HK-2 (cell line): ENCODE measurements around the gene ADGRB3.

Experiments
- DNase-seq: peaks from one replicate; pipeline ENCODE4 v3.0.0-alpha.2; 2018; ENCODE audit not compliant: unreplicated experiment

Gene ADGRB3

GRCh38 chr6:69027861-69028260 lies 392.8 kb downstream of the ADGRB3 start:
- DNase-seq: no peak

GRCh38 chr6:69038841-69039240 lies 403.8 kb downstream of the ADGRB3 start:
- DNase-seq: no peak

GRCh38 chr6:69042297-69042696 lies 407.2 kb downstream of the ADGRB3 start:
- DNase-seq: no peak

GRCh38 chr6:69044534-69044933 lies 409.5 kb downstream of the ADGRB3 start:
- DNase-seq: no peak

GRCh38 chr6:69059413-69059812 lies 424.3 kb downstream of the ADGRB3 start:
- DNase-seq: no peak

GRCh38 chr6:69061066-69061465 lies 426.0 kb downstream of the ADGRB3 start:
- DNase-seq: no peak

GRCh38 chr6:69063401-69063800 lies 428.3 kb downstream of the ADGRB3 start:
- no peak for DNase-seq

GRCh38 chr6:69064226-69064625 lies 429.1 kb downstream of the ADGRB3 start:
- no peak for DNase-seq

GRCh38 chr6:69069881-69070280 lies 434.8 kb downstream of the ADGRB3 start:
- no peak for DNase-seq

- DNase-seq: no peak
These were observed 437.7 kb downstream of the ADGRB3 start for GRCh38 chr6:69072796-69073195.

- DNase-seq: no peak
These were observed 449.8 kb downstream of the ADGRB3 start for GRCh38 chr6:69084746-69085335.

GRCh38 chr6:69086689-69087088 lies 451.6 kb downstream of the ADGRB3 start:
- no peak for DNase-seq

- peak; percentile 38 for DNase-seq
These were observed 454.5 kb downstream of the ADGRB3 start for GRCh38 chr6:69089539-69089938.

GRCh38 chr6:69090132-69090531 lies 455.1 kb downstream of the ADGRB3 start:
- peak; percentile 45 for DNase-seq

- no peak for DNase-seq
These were observed 461.6 kb downstream of the ADGRB3 start for GRCh38 chr6:69096681-69097080.

- DNase-seq: no peak
These were observed 462.9 kb downstream of the ADGRB3 start for GRCh38 chr6:69097948-69098347.

- no peak for DNase-seq
These were observed 463.8 kb downstream of the ADGRB3 start for GRCh38 chr6:69098910-69099309.

GRCh38 chr6:69100772-69101171 lies 465.7 kb downstream of the ADGRB3 start:
- no peak for DNase-seq

- DNase-seq: no peak
These were observed 467.3 kb downstream of the ADGRB3 start for GRCh38 chr6:69102416-69102815.

GRCh38 chr6:69105288-69105687 lies 470.2 kb downstream of the ADGRB3 start:
- peak; percentile 49 for DNase-seq

GRCh38 chr6:69106511-69106910 lies 471.4 kb downstream of the ADGRB3 start:
- no peak for DNase-seq

GRCh38 chr6:69111301-69111700 lies 476.2 kb downstream of the ADGRB3 start:
- no peak for DNase-seq

- DNase-seq: no peak
These were observed 481.6 kb downstream of the ADGRB3 start for GRCh38 chr6:69116658-69117057.
